Stimulated activated memory B cell treated with anti-CD40 and anti-IgM and Interleukin-4, amounts not matched to agents 10 μg/mL and 1 μg/mL and 100 μg/mL, for 72 hours (primary cell): ENCODE results near the gene TGFA.
"Not testable (repeated sequence)": the region's sequence is repeated elsewhere in the genome, so short reads cannot be mapped to it uniquely, and the experiment has no call there.

ENCODE experiments used
- ATAC-seq: fragments of 150-1000 bp; cut with Tn5 transposase; 2 replicates; pipeline ENCODE4 v1.10.0; 2021
- H3K27ac Mint-ChIP-seq: one replicate; pipeline ENCODE4 v1.8.0; 2022; ENCODE audit warnings: mild to moderate bottlenecking, mixed read lengths
- H3K27me3 Mint-ChIP-seq: one replicate; pipeline ENCODE4 v1.8.0; 2022; ENCODE audit warnings: mixed read lengths
- H3K36me3 Mint-ChIP-seq: one replicate; pipeline ENCODE4 v1.8.0; 2022; ENCODE audit warnings: mixed read lengths
- H3K4me1 Mint-ChIP-seq: one replicate; pipeline ENCODE4 v1.8.0; 2022; ENCODE audit warnings: mixed read lengths
- H3K4me3 Mint-ChIP-seq: one replicate; pipeline ENCODE4 v1.8.0; 2022; ENCODE audit warnings: mild to moderate bottlenecking, moderate library complexity, mixed read lengths
- H3K9me3 Mint-ChIP-seq: one replicate; pipeline ENCODE4 v1.8.0; 2022; ENCODE audit warnings: mixed read lengths

The TGFA gene

DNA sequence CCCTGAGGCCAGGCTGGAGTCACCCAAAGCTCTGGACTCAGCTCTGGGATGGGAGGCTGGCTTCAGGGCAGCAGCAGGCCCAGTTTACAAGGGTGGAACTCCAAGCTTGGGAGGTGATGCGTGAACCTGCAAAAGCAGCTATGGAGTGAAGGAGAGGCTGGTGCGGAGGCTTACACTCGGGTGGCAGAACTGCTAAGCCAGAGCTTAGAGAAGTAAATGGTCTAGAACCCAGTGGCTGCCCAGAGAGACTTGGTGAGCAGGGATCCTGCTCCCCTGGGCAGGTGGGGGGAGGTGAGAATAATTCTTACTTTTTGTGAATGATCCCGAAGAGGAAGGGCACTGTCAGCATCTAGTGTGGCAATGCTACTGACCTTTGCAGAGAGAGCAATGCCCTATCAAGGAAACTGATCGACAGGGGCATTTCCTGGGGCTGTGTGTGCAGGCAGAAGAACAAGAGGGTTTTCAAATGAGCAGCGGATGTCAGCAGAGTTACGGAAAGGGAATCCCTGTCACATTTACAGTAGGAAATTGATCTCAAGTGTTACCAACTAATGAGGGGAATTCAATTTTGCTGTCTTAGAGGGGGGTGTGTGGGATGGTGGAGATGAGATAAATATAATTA lies 80.4 kb downstream of the TGFA start:
- H3K4me3 Mint-ChIP-seq: no peak overlapping the region
- H3K27me3 Mint-ChIP-seq: peaks cover 16% of the 10 kb centered on the region
- no peaks in the 10 kb centered on the region for H3K9me3 Mint-ChIP-seq
- no peaks in the 10 kb centered on the region for H3K36me3 Mint-ChIP-seq
- H3K4me1 Mint-ChIP-seq: peaks cover 40% of the 10 kb centered on the region
- H3K27ac Mint-ChIP-seq: no peak overlapping the region
- no peak for ATAC-seq

DNA sequence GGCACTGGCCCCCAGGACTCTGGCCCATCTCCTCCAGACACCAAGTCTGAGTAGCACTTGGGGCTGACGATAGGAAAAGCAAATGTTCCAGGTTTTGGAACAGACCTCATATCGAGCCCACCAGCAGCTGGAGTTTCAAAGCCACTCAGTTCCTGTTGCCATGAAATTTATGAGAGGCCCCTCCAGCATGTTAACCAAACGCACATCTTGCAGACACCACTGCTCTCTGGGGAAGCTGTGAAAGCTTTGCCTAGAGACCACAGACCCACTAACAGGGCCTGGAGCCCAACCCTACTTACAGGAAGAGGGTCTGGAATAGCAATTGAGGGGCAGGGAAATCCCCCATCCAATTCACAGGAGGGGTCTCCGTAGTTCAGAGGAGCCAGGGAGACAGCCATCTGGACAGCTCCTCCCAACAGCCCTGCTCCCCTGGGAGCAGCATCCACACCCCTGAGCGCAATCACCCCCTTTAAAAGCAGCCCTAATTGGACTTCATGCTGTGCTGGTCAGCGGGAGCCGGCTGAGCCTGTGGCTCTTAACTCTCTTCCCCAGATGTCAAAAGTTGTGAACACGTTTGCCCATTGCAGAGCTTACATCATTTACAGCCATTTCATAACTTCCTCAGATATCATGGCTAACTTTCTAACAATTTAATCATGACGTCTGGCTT lies 81.3 kb downstream of the TGFA start:
- Mint-ChIP-seq H3K4me1 (peaks cover 40% of the 10 kb centered on the region), H3K9me3 (no peaks in the 10 kb centered on the region), H3K27me3 (peaks cover 16% of the 10 kb centered on the region), H3K4me3 (no peak overlapping the region), H3K27ac (no peak overlapping the region), H3K36me3 (no peaks in the 10 kb centered on the region)
- no peak for ATAC-seq

DNA sequence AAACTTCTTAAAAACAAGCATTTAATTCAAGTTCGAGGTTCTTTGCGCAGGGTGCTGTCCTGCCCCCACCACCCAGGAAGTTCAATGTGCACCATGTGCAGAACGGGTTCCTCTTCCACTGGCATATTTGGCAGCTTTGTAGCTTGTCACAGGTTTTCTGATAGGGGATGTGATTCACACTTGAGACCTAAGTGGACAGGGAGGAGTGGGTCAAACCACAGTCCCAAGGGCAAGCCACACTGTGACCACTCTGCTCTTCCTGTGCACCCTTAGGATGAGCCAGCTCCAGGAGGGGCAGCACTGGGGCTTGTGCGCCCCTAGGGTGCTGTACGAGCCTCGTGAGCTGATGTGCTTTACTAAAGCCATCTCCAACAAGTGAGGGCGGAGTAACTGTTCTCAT lies 82.5 kb downstream of the TGFA start:
- Mint-ChIP-seq H3K36me3 (no peaks in the 10 kb centered on the region), H3K27me3 (peaks cover 16% of the 10 kb centered on the region), H3K4me1 (peaks cover 40% of the 10 kb centered on the region), H3K4me3 (no peak overlapping the region), H3K27ac (no peak overlapping the region), H3K9me3 (no peaks in the 10 kb centered on the region)
- peak; percentile 14 for ATAC-seq

DNA sequence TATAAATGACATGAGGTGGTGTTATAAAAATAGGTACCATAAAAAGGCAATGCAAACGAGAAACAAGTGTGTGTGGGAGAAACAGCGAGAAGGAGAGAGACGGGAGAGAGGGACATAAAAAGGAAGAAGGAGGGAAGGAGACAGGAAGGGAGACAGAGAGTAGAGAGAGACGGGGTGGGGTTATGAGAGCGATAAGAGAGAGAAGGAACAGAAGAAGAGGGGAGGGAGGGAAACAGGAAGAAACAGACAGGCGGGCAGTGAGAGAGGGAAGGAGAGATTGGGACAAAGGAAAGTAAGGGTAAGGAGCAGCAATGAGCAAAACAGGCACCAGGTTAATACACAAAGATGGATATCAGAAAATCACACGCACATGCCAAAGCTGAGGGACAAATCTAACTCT lies 83.7 kb downstream of the TGFA start:
- no peak overlapping the region for H3K27ac Mint-ChIP-seq
- peaks cover 16% of the 10 kb centered on the region for H3K27me3 Mint-ChIP-seq
- H3K4me3 Mint-ChIP-seq: no peak overlapping the region
- H3K36me3 Mint-ChIP-seq: no peaks in the 10 kb centered on the region
- peaks cover 29% of the 10 kb centered on the region for H3K4me1 Mint-ChIP-seq
- no peaks in the 10 kb centered on the region for H3K9me3 Mint-ChIP-seq
- no peak for ATAC-seq

DNA sequence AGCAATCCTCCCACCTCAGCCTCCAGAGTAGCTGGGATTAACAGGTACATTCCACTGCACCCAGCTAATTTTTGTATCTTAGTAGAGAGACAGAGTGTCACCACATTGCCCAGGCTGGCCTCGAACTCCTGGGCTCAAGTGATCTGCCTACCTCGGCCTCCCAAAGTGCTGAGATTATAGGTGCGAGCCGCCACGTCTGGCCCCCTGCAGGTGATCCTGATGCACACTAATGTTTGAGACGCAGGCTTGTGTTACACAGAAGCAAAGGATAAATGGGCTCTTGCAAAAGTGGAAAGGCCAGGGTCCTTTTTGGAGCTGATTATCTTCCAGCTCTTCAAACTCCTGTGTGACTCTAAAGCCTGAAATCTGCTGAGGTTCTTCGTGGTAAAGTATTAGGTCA lies 84.2 kb downstream of the TGFA start:
- H3K4me3 Mint-ChIP-seq: no peak overlapping the region
- no peak for ATAC-seq
- peaks cover 24% of the 10 kb centered on the region for H3K4me1 Mint-ChIP-seq
- no peaks in the 10 kb centered on the region for H3K36me3 Mint-ChIP-seq
- H3K27ac Mint-ChIP-seq: no peak overlapping the region
- H3K9me3 Mint-ChIP-seq: no peaks in the 10 kb centered on the region
- H3K27me3 Mint-ChIP-seq: peaks cover 16% of the 10 kb centered on the region

DNA sequence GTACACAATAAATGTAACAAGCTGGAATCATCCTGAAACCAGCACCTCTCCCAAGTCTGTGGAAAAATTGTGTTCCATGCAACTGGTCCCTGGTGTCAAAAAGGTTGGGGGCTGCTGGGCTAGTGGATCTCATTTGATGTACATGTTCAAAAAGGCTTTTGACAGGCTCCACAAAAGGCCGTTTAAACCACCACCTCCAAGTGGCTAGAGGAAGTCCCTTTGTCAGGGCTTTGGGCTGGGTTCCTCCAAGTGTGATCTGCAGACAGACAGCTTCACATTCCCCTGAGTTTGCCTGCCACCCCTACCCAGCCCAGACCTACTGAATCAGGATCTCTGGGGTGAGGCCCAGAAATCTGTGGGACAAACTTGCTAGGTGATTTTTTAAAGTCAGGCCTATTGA lies 84.7 kb downstream of the TGFA start:
- Mint-ChIP-seq H3K4me3 (no peak overlapping the region), H3K9me3 (no peaks in the 10 kb centered on the region), H3K36me3 (no peaks in the 10 kb centered on the region)

DNA sequence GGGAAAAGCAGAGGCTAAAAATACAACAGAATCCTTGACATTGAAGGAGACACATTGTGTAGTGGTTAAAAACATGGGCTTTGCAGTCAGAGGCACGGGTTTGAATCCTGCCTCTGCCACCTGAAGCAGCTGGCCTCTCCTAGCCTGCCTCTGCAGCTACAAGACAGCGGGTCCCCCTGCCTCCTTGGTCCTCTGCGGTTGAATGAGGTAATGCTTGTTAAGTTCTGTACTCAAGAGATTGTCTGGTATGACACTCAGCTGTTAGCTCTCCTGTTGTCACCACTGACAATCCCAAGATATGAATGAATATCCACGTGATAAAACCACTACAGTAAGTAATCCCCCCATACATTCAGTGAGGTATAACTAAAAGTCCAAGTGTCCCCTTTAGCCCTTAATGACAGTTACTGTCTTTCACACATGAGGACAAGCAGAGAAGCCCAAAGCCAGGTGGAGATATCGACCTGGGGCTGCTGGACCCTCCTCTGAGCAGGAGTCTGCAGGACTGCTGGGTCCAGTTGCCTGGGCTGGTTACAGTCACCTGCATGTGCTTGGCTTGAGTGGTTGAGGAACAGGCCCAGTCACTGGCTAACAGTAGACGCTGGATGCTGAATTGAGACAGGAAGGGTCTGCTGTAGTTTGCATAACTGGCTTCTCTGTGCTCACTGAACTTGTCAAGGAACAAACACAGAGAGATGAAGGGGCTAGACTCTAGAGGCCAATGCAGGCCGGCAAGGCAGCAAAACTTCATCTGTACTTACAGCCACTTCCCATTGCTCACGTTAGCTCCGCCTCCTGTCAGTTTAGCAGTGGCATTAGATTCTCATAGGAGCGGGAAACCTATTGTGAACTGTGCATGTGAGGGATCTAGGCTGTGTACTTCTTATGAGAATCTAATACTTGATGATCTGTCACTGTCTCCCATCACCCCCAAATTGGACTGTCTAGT lies 85.5 kb downstream of the TGFA start:
- peaks cover 16% of the 10 kb centered on the region for H3K27me3 Mint-ChIP-seq
- ATAC-seq: no peak
- no peaks in the 10 kb centered on the region for H3K9me3 Mint-ChIP-seq
- no peak overlapping the region for H3K4me3 Mint-ChIP-seq
- H3K4me1 Mint-ChIP-seq: peaks cover 13% of the 10 kb centered on the region
- H3K36me3 Mint-ChIP-seq: no peaks in the 10 kb centered on the region
- H3K27ac Mint-ChIP-seq: no peak overlapping the region

More for the DNA sequence above, 84.7 kb downstream of the TGFA start:
- Mint-ChIP-seq H3K4me1 (peaks cover 18% of the 10 kb centered on the region), H3K27ac (no peak overlapping the region), H3K27me3 (peaks cover 16% of the 10 kb centered on the region)
- ATAC-seq: no peak

DNA sequence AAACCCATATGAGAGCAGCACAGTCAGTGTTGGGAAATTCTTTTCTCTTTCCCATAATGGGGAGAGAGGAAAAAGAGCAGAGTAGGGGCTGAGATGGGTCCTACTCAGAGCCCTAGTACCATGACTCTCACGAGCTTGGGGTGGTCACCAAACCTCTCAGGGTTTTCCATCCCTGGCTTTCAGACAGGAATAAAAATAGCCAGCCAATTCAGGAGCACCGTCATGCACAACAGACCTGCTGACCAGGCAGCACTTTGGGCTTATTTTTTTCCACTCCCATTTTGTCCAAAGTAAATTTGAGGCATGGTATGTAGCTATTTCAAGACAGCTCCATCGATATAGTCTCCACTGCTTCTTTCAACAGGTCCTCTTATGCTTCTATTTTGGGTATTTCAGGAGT lies 86.4 kb downstream of the TGFA start:
- no peak overlapping the region for H3K4me3 Mint-ChIP-seq
- no peak for ATAC-seq
- no peak overlapping the region for H3K27ac Mint-ChIP-seq
- peaks cover 8% of the 10 kb centered on the region for H3K4me1 Mint-ChIP-seq
- peaks cover 14% of the 10 kb centered on the region for H3K27me3 Mint-ChIP-seq
- no peaks in the 10 kb centered on the region for H3K9me3 Mint-ChIP-seq
- H3K36me3 Mint-ChIP-seq: no peaks in the 10 kb centered on the region

DNA sequence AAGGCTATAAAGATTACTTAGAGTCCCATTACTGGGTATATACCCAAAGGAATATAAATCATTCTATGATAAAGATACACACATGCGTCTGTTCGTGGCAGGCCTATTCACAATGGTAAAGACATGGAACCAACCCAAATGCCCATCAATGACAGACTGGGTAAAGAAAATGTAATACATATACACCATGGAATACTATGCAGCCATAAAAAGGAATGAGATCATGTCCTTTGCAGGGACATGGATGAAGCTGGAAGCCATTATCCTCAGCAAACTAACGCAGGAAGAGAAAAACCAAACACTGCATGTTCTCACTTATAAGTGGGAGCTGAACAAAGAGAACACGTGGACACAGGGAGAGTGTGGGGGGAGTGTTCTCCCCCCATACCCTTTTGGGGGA lies 87.0 kb downstream of the TGFA start:
- not testable (repeated sequence) for H3K27ac Mint-ChIP-seq, H3K4me3 Mint-ChIP-seq, H3K36me3 Mint-ChIP-seq, ATAC-seq, H3K4me1 Mint-ChIP-seq, H3K9me3 Mint-ChIP-seq, H3K27me3 Mint-ChIP-seq

DNA sequence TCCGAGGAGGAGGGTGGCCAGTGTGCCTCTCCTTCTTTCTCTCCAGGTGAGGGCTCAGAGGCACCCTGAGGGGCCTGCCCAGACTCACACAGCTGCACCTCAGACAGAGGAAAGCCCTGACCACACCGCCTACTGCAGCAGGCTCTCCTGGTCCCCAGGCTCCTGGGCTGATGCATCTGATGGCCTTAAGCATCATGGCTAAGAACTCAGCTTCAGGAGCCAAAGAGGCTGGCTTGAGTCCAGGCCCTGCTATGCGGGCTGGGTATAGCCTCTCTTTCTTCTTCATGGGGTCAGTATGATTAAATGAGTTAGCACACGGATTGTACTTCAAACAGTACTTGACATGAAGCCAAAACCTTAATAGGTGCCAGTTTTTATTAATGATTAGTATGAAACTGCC lies 89.6 kb downstream of the TGFA start:
- Mint-ChIP-seq H3K4me1 (no peaks in the 10 kb centered on the region), H3K27ac (no peak overlapping the region), H3K27me3 (peaks cover 1% of the 10 kb centered on the region), H3K36me3 (no peaks in the 10 kb centered on the region), H3K4me3 (no peak overlapping the region), H3K9me3 (no peaks in the 10 kb centered on the region)
- ATAC-seq: no peak

DNA sequence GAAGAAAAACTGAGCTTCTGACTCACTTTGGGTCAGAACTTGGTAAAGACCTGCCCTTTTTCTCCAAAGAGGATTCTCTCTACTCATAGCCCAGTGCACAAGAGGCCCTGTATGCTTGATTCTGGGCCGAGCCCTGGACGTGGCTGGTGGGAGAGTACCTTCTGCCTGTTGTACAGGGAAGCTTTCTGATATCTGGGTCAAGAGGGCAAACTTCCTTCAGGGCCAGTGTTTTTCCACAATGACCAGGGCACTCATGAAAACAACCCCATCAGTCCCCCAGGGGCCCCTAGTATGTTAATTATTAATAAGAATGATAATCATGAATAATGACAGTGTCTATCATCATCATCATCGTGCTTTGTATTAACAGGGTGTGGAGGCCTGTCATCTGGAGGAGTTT lies 90.0 kb downstream of the TGFA start:
- no peak for ATAC-seq
- Mint-ChIP-seq H3K27me3 (peaks cover 5% of the 10 kb centered on the region), H3K27ac (no peak overlapping the region), H3K36me3 (no peaks in the 10 kb centered on the region), H3K4me1 (no peaks in the 10 kb centered on the region), H3K4me3 (no peak overlapping the region), H3K9me3 (no peaks in the 10 kb centered on the region)

DNA sequence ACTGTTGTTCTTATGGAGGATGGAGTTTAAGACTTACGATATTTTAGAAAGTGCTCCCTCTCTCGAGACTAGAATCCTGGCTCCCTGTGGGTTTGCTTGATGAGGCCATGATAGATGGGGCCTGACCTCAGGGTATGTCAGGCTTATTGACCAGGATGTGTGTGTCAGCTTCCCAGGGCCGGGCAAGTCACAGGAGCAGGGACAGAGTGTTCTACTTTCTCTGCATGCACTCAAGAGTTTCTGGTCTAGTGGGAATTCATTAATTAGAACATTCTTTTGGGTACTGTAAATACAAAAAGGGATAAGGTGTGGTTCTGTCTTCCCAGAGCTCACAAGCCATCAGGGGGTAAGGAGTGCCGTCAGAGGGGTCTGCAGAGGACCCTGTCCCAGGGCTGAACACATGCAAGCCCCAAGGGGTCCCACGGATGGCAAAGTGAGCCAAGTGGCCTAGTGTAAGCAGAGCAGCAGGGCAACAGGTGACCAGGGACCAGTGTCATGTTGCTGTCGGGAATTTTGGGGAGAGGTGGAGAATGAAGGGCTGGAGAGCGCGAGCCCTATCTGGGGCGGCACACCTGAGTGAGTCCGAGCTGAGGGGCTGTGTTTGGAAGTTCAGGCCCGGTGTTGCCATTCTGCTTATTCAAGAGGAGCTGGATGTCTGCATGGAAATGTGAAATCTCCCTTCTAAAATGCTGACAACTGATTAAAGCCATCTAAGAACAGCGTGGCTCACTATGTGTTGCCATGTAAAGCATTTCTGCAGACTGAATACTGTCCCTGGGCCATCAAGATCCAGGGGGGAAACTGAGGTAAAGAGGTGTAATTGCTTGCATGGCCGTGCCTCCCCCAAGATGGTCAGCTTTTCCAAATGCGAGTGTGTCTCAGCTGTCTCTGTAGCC lies 91.4 kb downstream of the TGFA start:
- H3K9me3 Mint-ChIP-seq: no peaks in the 10 kb centered on the region
- no peak overlapping the region for H3K4me3 Mint-ChIP-seq
- ATAC-seq: no peak
- no peaks in the 10 kb centered on the region for H3K4me1 Mint-ChIP-seq
- no peak overlapping the region for H3K27ac Mint-ChIP-seq
- peaks cover 14% of the 10 kb centered on the region for H3K27me3 Mint-ChIP-seq
- no peaks in the 10 kb centered on the region for H3K36me3 Mint-ChIP-seq

DNA sequence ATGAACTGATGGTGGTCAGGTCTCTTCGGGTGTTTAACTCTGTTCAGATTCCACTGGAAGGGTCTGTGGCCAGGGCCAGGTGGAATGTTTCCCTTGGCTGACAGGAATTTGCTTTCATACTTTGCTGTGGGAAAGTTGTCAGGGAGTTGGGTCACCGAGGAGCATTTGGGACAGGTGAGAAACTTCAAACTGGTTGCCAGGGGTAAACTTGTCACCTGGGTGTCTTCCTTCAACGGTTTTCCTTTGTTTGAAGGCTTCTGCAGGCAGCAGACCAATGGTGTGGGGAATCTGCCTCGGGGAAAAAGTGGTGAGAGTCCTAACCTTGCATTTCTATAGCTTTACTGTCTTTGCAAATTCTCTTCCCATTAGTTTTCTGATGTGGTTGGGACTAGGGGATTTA lies 92.2 kb downstream of the TGFA start:
- H3K36me3 Mint-ChIP-seq: no peaks in the 10 kb centered on the region
- H3K27ac Mint-ChIP-seq: no peak overlapping the region
- no peak for ATAC-seq
- H3K9me3 Mint-ChIP-seq: no peaks in the 10 kb centered on the region
- H3K4me3 Mint-ChIP-seq: no peak overlapping the region
- no peaks in the 10 kb centered on the region for H3K4me1 Mint-ChIP-seq
- H3K27me3 Mint-ChIP-seq: peaks cover 14% of the 10 kb centered on the region

DNA sequence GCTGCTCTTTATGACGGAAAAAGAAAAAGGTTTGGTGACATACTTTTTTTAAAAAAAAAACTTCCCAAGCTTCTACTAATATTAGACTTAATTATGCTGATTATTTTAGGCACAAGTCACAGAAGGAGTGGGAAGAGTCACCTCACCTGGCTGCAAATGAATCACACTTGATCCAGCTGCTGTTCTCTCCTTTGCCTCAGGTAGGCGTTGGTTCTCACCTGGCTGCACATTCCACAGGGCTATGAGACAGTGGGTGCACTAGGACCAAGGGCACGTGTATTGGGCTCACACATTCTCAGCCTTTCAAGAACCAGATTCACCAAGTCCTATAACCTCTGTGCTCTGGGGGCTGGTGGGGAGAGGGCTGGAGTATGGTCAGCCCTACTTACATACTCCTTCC lies 93.3 kb downstream of the TGFA start:
- no peak for ATAC-seq
- Mint-ChIP-seq H3K27me3 (peaks cover 14% of the 10 kb centered on the region), H3K9me3 (no peaks in the 10 kb centered on the region), H3K27ac (no peak overlapping the region), H3K4me3 (no peak overlapping the region), H3K36me3 (no peaks in the 10 kb centered on the region), H3K4me1 (no peaks in the 10 kb centered on the region)

DNA sequence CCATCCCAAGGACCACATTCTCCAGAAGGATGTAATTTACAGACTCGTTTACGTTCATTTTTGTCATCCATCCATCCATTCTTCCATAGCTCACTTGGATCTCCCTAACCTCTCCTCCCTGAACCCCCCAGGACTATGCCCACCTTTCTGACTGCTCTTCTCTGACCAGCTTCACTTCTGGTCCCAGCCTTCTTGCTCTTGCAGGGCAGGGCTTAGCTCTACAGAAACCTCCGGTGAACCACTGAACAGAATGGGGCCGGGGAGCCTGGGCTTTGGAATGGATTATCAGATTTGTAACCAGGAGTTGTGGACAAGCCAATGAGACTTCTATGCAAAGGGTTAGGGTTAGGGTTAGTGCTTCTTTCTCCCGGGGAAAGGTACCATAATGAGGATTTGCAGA lies 95.0 kb downstream of the TGFA start:
- Mint-ChIP-seq H3K27me3 (peaks cover 14% of the 10 kb centered on the region), H3K27ac (no peak overlapping the region), H3K36me3 (no peaks in the 10 kb centered on the region), H3K4me3 (no peak overlapping the region), H3K9me3 (no peaks in the 10 kb centered on the region), H3K4me1 (no peaks in the 10 kb centered on the region)
- ATAC-seq: no peak
